Heart right ventricle (tissue), 16 donors: ENCODE data around the gene AHNAK2. TPM values are rescaled to one million over a fixed set of nuclear protein-coding genes. Genes with fewer than 3 reads are reported as not detected.
A peak's percentile ranks its signal among the peaks of the same experiment; 100 is the strongest.

Experiments
- ATAC-seq, 8 donors: fragments of 200-7000 bp; cut with Tn5 transposase; one replicate each; pipeline ENCODE4 v1.9.1; 2020; ENCODE audit warnings: mild to moderate bottlenecking in 8 of 8, moderate library complexity in 8 of 8, moderate number of reproducible peaks in 1 of 8
- DNase-seq, 2 donors: peaks; one replicate each; pipeline ENCODE4 v3.0.0-alpha.2; 2020
- H3K27ac ChIP-seq, 10 donors: fragments of 200-600 bp; sonication (generic) in 2 of 10; one replicate each; pipeline versions ENCODE4 v1.5.0 to v1.8.0; 2020 to 2022; ENCODE audit warnings: mild to moderate bottlenecking in 3 of 10
- H3K27me3 ChIP-seq, 7 donors: fragments of 200-600 bp; one replicate each; pipeline ENCODE4 v1.8.0; 2021 to 2022; ENCODE audit warnings: mild to moderate bottlenecking in 2 of 7
- H3K36me3 ChIP-seq, 9 donors: fragments of 200-600 bp; sonication (generic) in 1 of 9; one replicate each; pipeline versions ENCODE4 v1.5.0 to v1.8.0; 2020 to 2022; ENCODE audit warnings: mild to moderate bottlenecking in 2 of 9
- H3K4me1 ChIP-seq, 9 donors: fragments of 200-600 bp; sonication (generic) in 1 of 9; one replicate each; pipeline versions ENCODE4 v1.5.0 to v1.8.0; 2020 to 2022; ENCODE audit warnings: mild to moderate bottlenecking in 4 of 9
- H3K4me3 ChIP-seq, 10 donors: fragments of 200-600 bp; sonication (generic) in 2 of 10; one replicate each; pipeline versions ENCODE4 v1.5.0 to v1.8.0; 2020 to 2022; ENCODE audit warnings: mild to moderate bottlenecking in 7 of 10, moderate library complexity in 2 of 10
- H3K9me3 ChIP-seq, 11 donors: fragments of 200-600 bp in 10 of 11; sonication (generic) in 2 of 11; one replicate each; pipeline versions ENCODE4 v1.5.0 to v1.8.0; 2013 to 2022; ENCODE audit warnings: mild to moderate bottlenecking in 2 of 11, control low read depth in 1 of 11, moderate library complexity in 1 of 11
- WGBS, 2 donors: extraction: QIAGEN DNeasy Blood & Tissue Kit; methylation state at CpG; one replicate each; pipeline ENCODE4 v1.1.7; 2013; ENCODE audit warnings: inconsistent platforms in 1 of 2; 5-methylcytosine and 5-hydroxymethylcytosine counted together
- intact Hi-C, 10 donors: fragments of 100-400 bp; cut with DNase I; formaldehyde crosslinking; loops; one replicate each; pipeline versions ENCODE4 v1.11.1 to v1.14.2; 2022
- polyA plus RNA-seq, 2 donors: library from polyadenylated mRNA; stranded (reverse); fragments of 200-250 nt; gene quantifications; one replicate each; pipeline ENCODE4 v1.2.3, GENCODE V29; 2013
- total RNA-seq, 10 donors: library from RNA; stranded (reverse); fragmentation: NEBNext Ultra II Directional in 3 of 10; extraction: Animal tissue kit (Norgen Biotek cat#: 25700) in 3 of 10; gene quantifications; one replicate each; pipeline versions ENCODE4 v1.2.1 to v1.2.4, GENCODE V29; 2021 to 2023
- TF ChIP-seq, protein P1 (sequence below), 9 donors: fragments of 200-600 bp; sonication (generic) in 2 of 9; IDR thresholded peaks; one replicate each; pipeline versions ENCODE4 v1.5.0 to v1.8.0; 2021 to 2022; ENCODE audit warnings: antibody characterized with exemption in 9 of 9, mild to moderate bottlenecking in 5 of 9, moderate library complexity in 1 of 9
- donor health status: Arrhythmogenic right ventricular cardiomyopathy.
- donor health status: ischemic (EF 13 %, LVEDD 7.1; RV severe dilation, severe dysfunction).
- donor health status: healthy with polysubstance abuse.
- donor health status: DM: no; HTN: yes; CAD: no.
- donor health status: DM: no; HTN: no; CAD: no.
- donor health status: ischemic (EF 25% LVEDD 6.9; RV normal size, moderate dysfunction).
- donor health status: ischemic (EF 25% LVEDD 5.7; RV mildly dilated, moderate dysfunction).
- donor health status: healthy.
- donor health status: DM: yes; HTN: yes; CAD: no.
- donor health status: Ischemic cardiomyopathy.
- donor health status: ischemic (EF 35%, LVEDD 5.7; RV mildly dilated, moderate dysfunction).
- donor health status: nonischemic (EF 11% LVEDD 7.7; RV severe dilation, severe dysfunction).
- donor health status: DM: yes; HTN: yes; CAD: no.
- donor health status: PGD.
- donor health status: ischemic (EF 29% LVEDD 5.4; RV normal size, mild dysfunction).
- donor health status: nonischemic (EF 23%, LVEDD 6.1; RV moderate dilation, normal function).

Gene AHNAK2
- total and polyA plus RNA-seq, 12 donors = 1.1 to 29.5 (median 3.1) TPM

DNA sequence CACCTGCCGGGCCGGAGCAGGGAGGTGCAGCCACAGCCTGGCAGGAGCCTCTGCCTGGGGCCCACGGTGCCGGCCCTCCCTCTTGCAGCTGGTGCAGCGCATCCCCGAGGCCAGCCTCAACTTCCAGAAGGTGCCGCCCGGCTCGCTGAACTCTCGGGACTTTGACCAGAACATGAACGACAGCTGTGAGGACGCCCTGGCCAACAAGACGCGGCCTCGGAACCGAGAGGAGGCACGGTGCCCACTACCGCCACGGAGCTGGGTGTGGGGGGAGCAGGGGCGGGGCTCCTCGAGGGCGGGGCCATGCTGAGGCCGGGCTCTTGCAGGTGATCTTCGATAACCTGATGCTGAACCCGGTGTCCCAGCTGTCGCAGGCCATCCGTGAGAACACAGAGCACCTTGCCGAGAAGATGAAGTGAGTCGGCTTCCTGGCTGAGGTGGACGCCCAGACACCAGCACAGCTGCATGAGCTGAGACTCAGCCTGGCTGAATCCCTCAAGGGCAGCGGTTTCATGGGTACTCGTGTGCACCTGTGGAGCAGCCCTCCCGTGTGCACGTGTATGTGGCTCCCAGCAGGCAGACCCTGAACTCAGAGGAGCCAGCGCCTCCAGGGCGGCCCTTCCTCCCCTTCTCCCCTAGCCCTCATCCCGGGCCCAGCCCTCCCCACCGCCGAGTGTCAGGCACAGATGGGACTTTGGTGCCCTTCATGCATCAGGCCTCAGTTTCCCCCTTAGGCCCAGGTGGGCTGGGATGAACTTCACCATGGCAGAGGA, 84.6 kb downstream of the AHNAK2 start:
- no peaks in the 10 kb centered on the region for H3K9me3 ChIP-seq
- H3K27ac ChIP-seq = no peak overlapping the region
- no peak overlapping the region for H3K4me3 ChIP-seq
- intact Hi-C loops = loop anchor here in 2 of 10 donors (10.0 kb wide), 2 partner anchors 81 to 151 kb away; partner anchors contain the start of gene AHNAK2 (in 1 of the 2)
- TF ChIP-seq, protein P1, sequence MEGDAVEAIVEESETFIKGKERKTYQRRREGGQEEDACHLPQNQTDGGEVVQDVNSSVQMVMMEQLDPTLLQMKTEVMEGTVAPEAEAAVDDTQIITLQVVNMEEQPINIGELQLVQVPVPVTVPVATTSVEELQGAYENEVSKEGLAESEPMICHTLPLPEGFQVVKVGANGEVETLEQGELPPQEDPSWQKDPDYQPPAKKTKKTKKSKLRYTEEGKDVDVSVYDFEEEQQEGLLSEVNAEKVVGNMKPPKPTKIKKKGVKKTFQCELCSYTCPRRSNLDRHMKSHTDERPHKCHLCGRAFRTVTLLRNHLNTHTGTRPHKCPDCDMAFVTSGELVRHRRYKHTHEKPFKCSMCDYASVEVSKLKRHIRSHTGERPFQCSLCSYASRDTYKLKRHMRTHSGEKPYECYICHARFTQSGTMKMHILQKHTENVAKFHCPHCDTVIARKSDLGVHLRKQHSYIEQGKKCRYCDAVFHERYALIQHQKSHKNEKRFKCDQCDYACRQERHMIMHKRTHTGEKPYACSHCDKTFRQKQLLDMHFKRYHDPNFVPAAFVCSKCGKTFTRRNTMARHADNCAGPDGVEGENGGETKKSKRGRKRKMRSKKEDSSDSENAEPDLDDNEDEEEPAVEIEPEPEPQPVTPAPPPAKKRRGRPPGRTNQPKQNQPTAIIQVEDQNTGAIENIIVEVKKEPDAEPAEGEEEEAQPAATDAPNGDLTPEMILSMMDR (IDR thresholded peaks at IDR 0.05) = no peak
- DNase-seq = peak in 1 of 2 donors; percentile 8
- H3K27me3 ChIP-seq = no peaks in the 10 kb centered on the region
- WGBS, 2 donors = 89 to 91% methylated on average over 39 of the region's 39 CpGs
- peaks cover 0 to 9% (median 0%) of the 10 kb centered on the region in 9 donors for H3K36me3 ChIP-seq
- H3K4me1 ChIP-seq = peaks cover 5 to 30% (median 17%) of the 10 kb centered on the region in 9 donors
- ATAC-seq = no peak

DNA sequence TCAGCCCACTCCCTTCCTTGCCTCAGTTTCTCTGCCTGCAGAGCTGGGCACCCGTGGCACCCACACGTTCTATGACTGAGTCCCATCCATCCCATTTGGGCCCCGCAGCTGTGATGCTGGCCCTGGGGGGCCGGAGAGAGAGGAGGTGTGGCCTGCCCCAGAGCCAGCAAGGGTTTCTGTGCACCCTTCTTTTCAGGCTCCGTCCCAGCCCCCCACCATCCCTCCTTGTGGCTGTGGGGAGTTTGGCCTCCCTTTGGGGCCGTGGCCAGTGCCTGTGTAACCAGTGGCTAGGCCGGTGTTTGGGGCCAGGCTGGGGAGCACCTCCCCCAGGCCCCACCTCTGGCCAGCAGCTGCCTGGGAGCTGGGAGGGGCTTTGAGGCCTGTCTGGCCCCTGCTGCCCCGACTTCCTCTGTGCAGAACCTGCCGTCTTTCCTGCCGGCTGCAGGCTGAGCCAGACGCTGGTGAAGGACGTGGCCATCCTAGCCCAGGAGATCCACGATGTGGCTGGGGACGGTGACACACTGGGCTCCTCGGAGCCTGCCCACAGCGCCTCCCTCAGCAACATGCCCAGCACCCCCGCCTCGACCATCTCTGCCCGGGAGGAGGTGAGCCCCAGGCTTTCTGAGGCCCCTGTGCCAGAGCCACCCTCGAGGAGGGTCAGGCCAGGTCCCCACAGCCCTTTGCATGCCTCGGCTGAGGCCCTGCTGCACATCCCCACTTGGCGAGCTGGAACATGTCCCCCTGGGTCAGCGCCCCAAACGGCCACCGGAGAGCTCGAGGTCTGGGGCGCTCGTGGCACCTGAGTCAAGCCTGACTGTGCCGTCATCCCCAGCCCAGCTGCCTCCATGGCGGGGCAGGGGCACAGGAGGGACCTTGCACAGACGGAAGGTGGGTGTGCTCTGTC, 85.4 kb downstream of the AHNAK2 start:
- intact Hi-C loops = loop anchor here in 2 of 10 donors (10.0 kb wide), 2 partner anchors 82 to 152 kb away; partner anchors contain the start of gene AHNAK2 (in 1 of the 2)
- H3K27me3 ChIP-seq = no peaks in the 10 kb centered on the region
- DNase-seq = peak in 1 of 2 donors; percentile 4
- peaks cover 5 to 30% (median 17%) of the 10 kb centered on the region in 9 donors for H3K4me1 ChIP-seq
- TF ChIP-seq, protein P1 (IDR thresholded peaks at IDR 0.05) = no peak
- H3K27ac ChIP-seq = no peak overlapping the region
- H3K9me3 ChIP-seq = no peaks in the 10 kb centered on the region
- H3K36me3 ChIP-seq = peaks cover 0 to 17% (median 0%) of the 10 kb centered on the region in 9 donors
- no peak for ATAC-seq
- WGBS, 2 donors = 78 to 79% methylated on average over 29 to 31 of the region's 31 CpGs
- H3K4me3 ChIP-seq = no peak overlapping the region

DNA sequence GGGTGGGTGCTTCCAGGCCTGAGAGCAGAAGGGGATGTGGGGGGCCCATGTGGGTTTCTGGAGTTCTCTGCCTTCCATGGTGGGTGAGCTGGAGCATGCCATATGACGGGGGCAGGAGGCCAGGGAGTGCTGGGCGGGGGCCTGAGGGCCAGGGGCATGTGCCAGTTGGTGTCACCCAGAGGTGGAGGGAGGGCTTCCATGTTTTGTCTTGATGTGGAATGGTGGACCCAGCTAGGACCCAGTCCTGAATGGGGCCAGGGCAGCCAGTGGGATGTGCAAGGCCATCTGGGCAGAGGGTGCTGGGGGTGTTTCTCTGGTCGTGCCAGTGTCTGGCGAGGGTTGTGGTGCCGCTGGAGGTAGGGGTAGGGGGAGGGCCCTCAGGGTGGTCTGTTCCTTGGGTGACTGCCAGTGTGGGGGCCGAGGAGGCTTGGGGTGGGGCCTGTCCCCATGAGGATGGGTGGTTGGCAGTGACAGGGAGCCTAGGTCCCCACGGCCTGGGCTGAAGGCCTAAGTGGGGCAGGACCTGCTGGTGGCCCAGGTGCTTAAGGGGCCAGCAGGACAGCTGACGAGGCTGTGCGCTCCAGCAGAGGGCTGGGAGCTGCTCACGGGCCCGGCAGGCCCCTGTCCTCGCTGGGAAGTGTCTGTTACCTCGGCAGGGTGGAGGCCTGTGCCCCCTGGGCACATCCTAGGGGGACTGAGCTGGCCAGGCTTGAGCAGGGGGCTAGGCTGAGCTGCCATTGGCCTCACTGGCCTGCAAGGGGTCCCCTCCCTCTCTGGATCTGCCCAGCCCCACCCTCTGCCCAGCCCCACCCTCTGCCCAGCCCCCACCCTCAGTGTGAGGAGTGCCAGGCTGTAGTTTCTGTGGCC, 86.3 kb downstream of the AHNAK2 start:
- TF ChIP-seq, protein P1 (IDR thresholded peaks at IDR 0.05) = no peak
- H3K9me3 ChIP-seq = no peaks in the 10 kb centered on the region
- no peaks in the 10 kb centered on the region for H3K27me3 ChIP-seq
- H3K27ac ChIP-seq = no peak overlapping the region
- H3K4me3 ChIP-seq = no peak overlapping the region
- DNase-seq (peak; percentile 3 to 13), ATAC-seq (no peak)
- intact Hi-C loops = loop anchor here in 2 of 10 donors (10.0 kb wide), 2 partner anchors 83 to 153 kb away; partner anchors contain the start of gene AHNAK2 (in 1 of the 2)
- H3K4me1 ChIP-seq = peaks cover 5 to 30% (median 17%) of the 10 kb centered on the region in 9 donors
- 75 to 78% methylated on average over 13 of the region's 13 CpGs for WGBS, 2 donors
- peaks cover 0 to 26% (median 4%) of the 10 kb centered on the region in 9 donors for H3K36me3 ChIP-seq
